Neural progenitor cell (in vitro differentiated cells): ENCODE measurements around the gene TCAF1.
"Not testable (repeated sequence)": the region's sequence is repeated elsewhere in the genome, so short reads cannot be mapped to it uniquely, and the experiment has no call there.

Experiments used
- CTCF ChIP-seq: fragments of 200-600 bp; sonication (generic); IDR thresholded peaks from 2 replicates; pipeline ENCODE4 v1.5.1; 2017; ENCODE audit warnings: antibody characterized with exemption, mild to moderate bottlenecking
- EZH2 ChIP-seq: fragments of 200-600 bp; sonication (generic); IDR thresholded peaks from 2 replicates; pipeline ENCODE4 v1.6.1; 2017; ENCODE audit warnings: antibody characterized with exemption, mild to moderate bottlenecking, moderate library complexity
- EZH2phosphoT487 ChIP-seq: fragments of 200-600 bp; sonication (generic); IDR thresholded peaks from 2 replicates; pipeline ENCODE4 v1.6.1; 2017; ENCODE audit warnings: antibody characterized with exemption

GRCh38 chr7:143810639-143811038 is 91.3 kb downstream of the TCAF1 start:
- TF ChIP-seq CTCF, EZH2phosphoT487, EZH2: not testable (repeated sequence)
